Right renal cortex interstitium (tissue), 3 donors: ENCODE measurements around the gene EFCC1. TPM values are rescaled to one million over a fixed set of nuclear protein-coding genes. Genes with fewer than 3 reads are reported as not detected.

Source experiments
- DNase-seq, 3 donors: peaks; one replicate each; pipeline ENCODE4 v3.0.0-alpha.2; 2013; ENCODE audit warnings: low read depth in 3 of 3, low spot score in 2 of 3
- polyA plus RNA-seq, 3 donors: library from polyadenylated mRNA; unstranded; fragments of 120-200 nt; gene quantifications; one replicate each; pipeline ENCODE4 v1.2.1, GENCODE V29; 2013; ENCODE audit not compliant: insufficient read length in 3 of 3

EFCC1 gene
- 1 to 10 TPM; 2.2 to 3.0 (median 2.3) TPM for polyA plus RNA-seq

- DNase-seq, result no peak
Observed at GRCh38 chr3:129001101-129001805, at the start of gene EFCC1. Gene EFCC1 (plus strand): TSS chr3:129001304. CDS start chr3:129001629, 325 bp downstream.

GRCh38 chr3:128956440-128956839 lies 44.7 kb upstream of the EFCC1 start:
- DNase-seq, result no peak

GRCh38 chr3:128965280-128965679 lies 35.8 kb upstream of the EFCC1 start:
- no peak for DNase-seq

- no peak for DNase-seq
Observed at GRCh38 chr3:128965818-128966217, 35.3 kb upstream of the EFCC1 start.

- no peak for DNase-seq
Observed at GRCh38 chr3:128967748-128968355, 33.3 kb upstream of the EFCC1 start.

GRCh38 chr3:128969993-128970739 lies 30.9 kb upstream of the EFCC1 start:
- DNase-seq, result peak in 1 of 3 donors; percentile 8

GRCh38 chr3:128970740-128971047 lies 30.4 kb upstream of the EFCC1 start:
- no peak for DNase-seq

GRCh38 chr3:128971421-128972100 lies 29.5 kb upstream of the EFCC1 start:
- DNase-seq, result peak in 1 of 3 donors; percentile 13

- no peak for DNase-seq
Observed at GRCh38 chr3:128973988-128974564, 27.0 kb upstream of the EFCC1 start.

- no peak for DNase-seq
Observed at GRCh38 chr3:128975276-128975675, 25.8 kb upstream of the EFCC1 start.

GRCh38 chr3:128983293-128984069 lies 17.6 kb upstream of the EFCC1 start:
- no peak for DNase-seq

GRCh38 chr3:128984596-128984995 lies 16.5 kb upstream of the EFCC1 start:
- DNase-seq, result no peak

GRCh38 chr3:128987302-128988100 lies 13.6 kb upstream of the EFCC1 start:
- DNase-seq, result no peak

GRCh38 chr3:128988286-128988685 lies 12.8 kb upstream of the EFCC1 start:
- no peak for DNase-seq

- no peak for DNase-seq
Observed at GRCh38 chr3:128991355-128991895, 9.7 kb upstream of the EFCC1 start.

GRCh38 chr3:128992926-128993460 lies 8.1 kb upstream of the EFCC1 start:
- no peak for DNase-seq

- peak in 1 of 3 donors; percentile 72 for DNase-seq
Observed at GRCh38 chr3:128993461-128994172, 7.5 kb upstream of the EFCC1 start, which contains the start of gene CFAP92. Gene CFAP92 (minus strand): TSS chr3:128994076. CDS start chr3:128993304, 772 bp downstream.

GRCh38 chr3:128994173-128994512 lies 7.0 kb upstream of the EFCC1 start:
- DNase-seq, result peak in 1 of 3 donors; percentile 45
